ENCODE results near the gene GALNT16.
A peak's percentile ranks its signal among the peaks of the same experiment; 100 is the strongest.
"Not testable (repeated sequence)": the region's sequence is repeated elsewhere in the genome, so short reads cannot be mapped to it uniquely, and the experiment has no call there.

GALNT16 gene

GRCh38 chr14:69363964-69364363, 104.0 kb downstream of the GALNT16 start:
- DNase-seq (ENCODE audit: low read depth) = no peak

GRCh38 chr14:69364378-69364777, 104.4 kb downstream of the GALNT16 start:
- DNase-seq (ENCODE audit: low read depth) = no peak

- DNase-seq (ENCODE audit: low read depth) = no peak
Observed at GRCh38 chr14:69366069-69366468, 106.1 kb downstream of the GALNT16 start.

GRCh38 chr14:69366761-69367160, 106.8 kb downstream of the GALNT16 start:
- DNase-seq (ENCODE audit: low read depth) = no peak

- DNase-seq (ENCODE audit: low read depth) = no peak
Observed at GRCh38 chr14:69368381-69368780, 108.4 kb downstream of the GALNT16 start.

- DNase-seq (ENCODE audit: low read depth) = no peak
Observed at GRCh38 chr14:69370061-69370460, 110.1 kb downstream of the GALNT16 start.

- DNase-seq (ENCODE audit: low read depth) = no peak
Observed at GRCh38 chr14:69372146-69372545, 112.2 kb downstream of the GALNT16 start.

- DNase-seq (ENCODE audit: low read depth) = no peak
Observed at GRCh38 chr14:69373104-69373503, 113.1 kb downstream of the GALNT16 start.

GRCh38 chr14:69374235-69374634, 114.3 kb downstream of the GALNT16 start:
- DNase-seq (ENCODE audit: low read depth) = no peak

- DNase-seq (ENCODE audit: low read depth) = no peak
Observed at GRCh38 chr14:69375182-69375581, 115.2 kb downstream of the GALNT16 start.

- no peak for DNase-seq (ENCODE audit: low read depth)
Observed at GRCh38 chr14:69375722-69376121, 115.8 kb downstream of the GALNT16 start.

- no peak for DNase-seq (ENCODE audit: low read depth)
Observed at GRCh38 chr14:69376439-69376838, 116.5 kb downstream of the GALNT16 start.

- DNase-seq (ENCODE audit: low read depth) = no peak
Observed at GRCh38 chr14:69378274-69378673, 118.3 kb downstream of the GALNT16 start.

GRCh38 chr14:69387311-69387710, 127.4 kb downstream of the GALNT16 start:
- DNase-seq (ENCODE audit: low read depth) = no peak

- not testable (repeated sequence) for DNase-seq (ENCODE audit: low read depth)
Observed at GRCh38 chr14:69391400-69391799, 131.4 kb downstream of the GALNT16 start.

- DNase-seq (ENCODE audit: low read depth) = no peak
Observed at GRCh38 chr14:69392481-69392880, 132.5 kb downstream of the GALNT16 start.

GRCh38 chr14:69395929-69396328, 136.0 kb downstream of the GALNT16 start:
- no peak for DNase-seq (ENCODE audit: low read depth)

GRCh38 chr14:69398053-69398817, 138.3 kb downstream of the GALNT16 start, which contains the start of the genes ERH and SLC39A9:
ERH (minus strand) TSS chr14:69398299; CDS start chr14:69398233, 66 bp downstream.
SLC39A9 (plus strand) TSS chr14:69398692; CDS start chr14:69399370, 678 bp downstream.
- DNase-seq (ENCODE audit: low read depth) = peak; percentile 95

- no peak for DNase-seq (ENCODE audit: low read depth)
Observed at GRCh38 chr14:69398818-69399210, 138.9 kb downstream of the GALNT16 start.

GRCh38 chr14:69399750-69400149, 139.8 kb downstream of the GALNT16 start:
- no peak for DNase-seq (ENCODE audit: low read depth)

- DNase-seq (ENCODE audit: low read depth) = no peak
Observed at GRCh38 chr14:69400154-69400553, 140.2 kb downstream of the GALNT16 start.

GRCh38 chr14:69401841-69402240, 141.9 kb downstream of the GALNT16 start:
- DNase-seq (ENCODE audit: low read depth) = no peak

- no peak for DNase-seq (ENCODE audit: low read depth)
Observed at GRCh38 chr14:69404478-69404877, 144.5 kb downstream of the GALNT16 start.

GRCh38 chr14:69404883-69405282, 144.9 kb downstream of the GALNT16 start:
- no peak for DNase-seq (ENCODE audit: low read depth)
